C4-2B (cell line): ENCODE results near the gene NTMT1.

Experiments
- CTCF ChIP-seq: fragments of 450-650 bp; conservative IDR thresholded peaks from 2 replicates; pipeline ENCODE4 v1.5.1; 2017; ENCODE audit warnings: mild to moderate bottlenecking
- ZFX ChIP-seq: fragments of 450-650 bp; IDR thresholded peaks from 2 replicates; pipeline ENCODE4 v1.6.1; 2017

DNA sequence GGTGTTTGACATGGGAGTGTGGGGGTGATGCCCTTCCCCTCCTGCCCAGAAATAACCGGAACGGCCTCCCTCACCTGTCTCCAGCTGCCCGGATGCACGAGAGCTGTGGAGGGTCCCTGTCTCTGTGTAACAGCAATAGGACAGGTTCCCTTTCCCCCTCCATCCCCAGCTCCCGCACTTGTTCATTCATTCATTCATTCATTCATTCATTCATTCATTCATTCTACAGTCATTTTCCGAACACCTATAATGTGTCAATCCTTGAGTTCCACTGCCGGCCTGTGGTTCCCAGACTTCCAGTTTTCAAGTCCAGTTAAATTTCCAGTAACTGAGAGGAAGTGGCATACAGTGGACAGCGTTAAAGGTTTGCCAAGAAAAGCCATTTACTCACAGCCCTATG is 46.7 kb downstream of the NTMT1 start:
- TF ChIP-seq CTCF (no peak), ZFX (no peak)
